NT2/D1 (cell line): ENCODE data around the gene REPIN1.

ENCODE experiments used
- DNase-seq: peaks from one replicate; pipeline ENCODE4 v3.0.0-alpha.2; 2011; ENCODE audit warnings: low read depth, low spot score
- H3K27me3 ChIP-seq: 2 replicates; pipeline ENCODE4 v1.6.0; 2011; ENCODE audit warnings: mild to moderate bottlenecking; ENCODE audit not compliant: insufficient read length, insufficient read depth
- H3K36me3 ChIP-seq: 2 replicates; pipeline ENCODE4 v1.6.1; 2011; ENCODE audit warnings: mild to moderate bottlenecking, low read length, mixed read lengths; ENCODE audit not compliant: insufficient read depth, insufficient read length
- H3K4me1 ChIP-seq: 2 replicates; pipeline ENCODE4 v1.5.1; 2011; ENCODE audit not compliant: insufficient read depth, insufficient read length
- H3K4me3 ChIP-seq: 2 replicates; pipeline ENCODE4 v1.5.1; 2011; ENCODE audit warnings: low read depth; ENCODE audit not compliant: insufficient read length
- H3K9ac ChIP-seq: 2 replicates; pipeline ENCODE4 v1.6.0; 2011; ENCODE audit warnings: low read depth; ENCODE audit not compliant: insufficient read length
- H3K9me3 ChIP-seq: 2 replicates; pipeline ENCODE4 v1.5.1; 2011; ENCODE audit warnings: mild to moderate bottlenecking, low read length; ENCODE audit not compliant: insufficient read depth
- SUZ12 ChIP-seq: IDR thresholded peaks from 2 replicates; pipeline ENCODE4 v1.6.1; 2011; ENCODE audit not compliant: insufficient read length, insufficient read depth; ENCODE audit errors: extremely low read depth
- YY1 ChIP-seq: IDR thresholded peaks from 2 replicates; pipeline ENCODE4 v1.6.1; 2011; ENCODE audit not compliant: insufficient read length, insufficient read depth
- ZNF274 ChIP-seq: IDR thresholded peaks from 2 replicates; pipeline ENCODE4 v1.6.1; 2011; ENCODE audit warnings: mild to moderate bottlenecking, low read depth, low read length

The REPIN1 gene

DNA sequence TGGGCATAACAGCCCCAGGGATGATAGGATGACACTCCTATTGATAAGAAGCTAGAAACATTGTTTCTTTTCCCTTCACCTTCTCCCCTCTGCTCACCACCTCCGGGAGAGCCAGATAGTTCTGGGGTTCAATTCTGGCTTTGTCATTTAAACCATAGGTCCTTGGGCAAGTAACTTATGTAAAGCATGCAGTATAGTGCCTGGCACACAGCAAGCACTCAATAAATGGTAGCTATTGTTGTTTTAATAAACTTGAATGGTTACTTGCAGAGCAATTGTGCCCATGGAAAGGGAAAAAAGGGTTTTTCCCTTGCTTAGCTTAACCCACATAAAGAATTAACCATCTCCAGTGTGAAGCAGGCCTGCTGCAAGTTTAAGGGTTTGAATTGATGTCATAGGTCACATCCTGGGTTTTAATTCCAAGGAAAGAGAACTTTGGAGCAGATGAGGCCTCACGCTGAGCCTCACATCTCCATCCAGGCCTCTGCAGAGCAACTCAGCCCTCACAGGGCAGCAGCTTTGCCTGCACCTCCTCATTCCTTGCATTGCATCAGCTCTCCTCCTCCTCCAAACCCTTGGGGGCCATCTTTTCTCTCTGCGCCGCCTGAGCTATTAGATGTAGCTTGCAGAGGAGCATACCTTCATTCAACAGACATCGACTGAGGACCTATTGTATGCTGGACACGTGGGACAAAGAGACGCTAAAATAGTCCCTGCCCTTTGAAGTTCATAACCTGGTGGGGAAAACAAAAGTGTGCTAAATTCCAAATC is 33.4 kb downstream of the REPIN1 start:
- H3K4me3 ChIP-seq = no peak overlapping the region

GRCh38 chr7:150402671-150403321 is 34.2 kb downstream of the REPIN1 start:
- Histone ChIP-seq H3K27me3 (no peaks in the 10 kb centered on the region), H3K9me3 (no peaks in the 10 kb centered on the region), H3K4me1 (peaks cover 32% of the 10 kb centered on the region), H3K36me3 (peaks cover 6% of the 10 kb centered on the region), H3K9ac (peak overlapping the region; percentile 70), H3K4me3 (no peak overlapping the region)
- TF ChIP-seq SUZ12 (no peak), ZNF274 (no peak), YY1 (no peak)
- DNase-seq = no peak

More for the DNA sequence above, 33.4 kb downstream of the REPIN1 start:
- TF ChIP-seq YY1 = peak; percentile 36
- no peak for TF ChIP-seq SUZ12
- Histone ChIP-seq H3K9me3 (no peaks in the 10 kb centered on the region), H3K4me1 (peaks cover 31% of the 10 kb centered on the region), H3K9ac (peak overlapping the region; percentile 70), H3K27me3 (no peaks in the 10 kb centered on the region), H3K36me3 (peaks cover 12% of the 10 kb centered on the region)
- DNase-seq = peak; percentile 97

DNA sequence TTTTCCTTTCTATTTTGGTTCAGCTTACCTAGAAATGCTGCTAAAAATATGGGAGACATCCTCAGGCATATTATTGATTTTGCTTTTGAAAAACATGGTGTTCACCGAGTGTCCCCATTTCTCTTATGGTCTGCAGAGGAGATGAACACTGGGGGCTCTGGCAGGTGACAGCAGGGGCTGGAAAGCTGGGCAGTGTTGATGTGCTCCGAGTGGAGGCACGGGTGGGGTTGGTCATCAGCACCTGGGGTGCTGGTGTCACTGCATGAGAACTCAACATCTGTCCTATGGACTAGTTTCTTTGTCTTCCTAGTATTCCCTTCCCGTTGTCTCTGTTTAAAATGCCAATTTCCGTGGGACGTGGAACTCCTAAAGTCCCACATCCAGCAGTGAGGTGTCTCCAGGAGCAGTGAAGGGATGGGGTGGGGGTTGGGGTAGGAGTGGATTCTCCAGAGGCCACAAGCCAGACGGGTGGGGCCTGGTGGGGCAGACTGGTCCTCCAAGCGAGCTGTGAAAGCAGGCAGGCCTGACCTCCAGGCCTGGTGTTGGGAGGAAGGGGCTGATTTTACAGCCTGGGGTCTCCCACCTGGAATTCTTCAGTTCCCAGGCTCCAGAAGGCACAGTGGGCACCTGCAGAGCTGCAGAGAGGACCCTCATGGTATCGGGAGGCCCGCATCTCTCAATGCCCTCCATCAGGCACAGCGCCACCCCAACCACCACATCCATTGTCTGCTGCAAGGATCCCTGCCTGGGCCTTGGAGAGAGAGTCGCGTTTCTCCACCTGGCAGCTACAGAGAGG is 35.0 kb downstream of the REPIN1 start:
- no peak overlapping the region for H3K4me3 ChIP-seq
- H3K36me3 ChIP-seq = no peaks in the 10 kb centered on the region
- H3K27me3 ChIP-seq = no peaks in the 10 kb centered on the region
- peak overlapping the region; percentile 94 for H3K9ac ChIP-seq
- DNase-seq = no peak
- TF ChIP-seq YY1 (no peak), ZNF274 (no peak), SUZ12 (no peak)
- no peaks in the 10 kb centered on the region for H3K9me3 ChIP-seq
- peaks cover 29% of the 10 kb centered on the region for H3K4me1 ChIP-seq

GRCh38 chr7:150404172-150404804 is 35.7 kb downstream of the REPIN1 start:
- TF ChIP-seq YY1 (no peak), SUZ12 (no peak), ZNF274 (no peak)
- H3K9me3 ChIP-seq = no peaks in the 10 kb centered on the region
- no peak for DNase-seq
- peaks cover 24% of the 10 kb centered on the region for H3K4me1 ChIP-seq
- H3K27me3 ChIP-seq = no peaks in the 10 kb centered on the region
- no peaks in the 10 kb centered on the region for H3K36me3 ChIP-seq
- H3K9ac ChIP-seq = peak overlapping the region; percentile 94
- H3K4me3 ChIP-seq = peak overlapping the region; percentile 65

GRCh38 chr7:150404805-150405583 is 36.4 kb downstream of the REPIN1 start:
- peaks cover 24% of the 10 kb centered on the region for H3K4me1 ChIP-seq
- DNase-seq = peak; percentile 81
- TF ChIP-seq ZNF274 (no peak), YY1 (peak; percentile 30), SUZ12 (no peak)
- H3K36me3 ChIP-seq = peaks cover 4% of the 10 kb centered on the region
- H3K4me3 ChIP-seq = peak overlapping the region; percentile 68
- H3K27me3 ChIP-seq = no peaks in the 10 kb centered on the region
- H3K9ac ChIP-seq = peak overlapping the region; percentile 94
- H3K9me3 ChIP-seq = no peaks in the 10 kb centered on the region

DNA sequence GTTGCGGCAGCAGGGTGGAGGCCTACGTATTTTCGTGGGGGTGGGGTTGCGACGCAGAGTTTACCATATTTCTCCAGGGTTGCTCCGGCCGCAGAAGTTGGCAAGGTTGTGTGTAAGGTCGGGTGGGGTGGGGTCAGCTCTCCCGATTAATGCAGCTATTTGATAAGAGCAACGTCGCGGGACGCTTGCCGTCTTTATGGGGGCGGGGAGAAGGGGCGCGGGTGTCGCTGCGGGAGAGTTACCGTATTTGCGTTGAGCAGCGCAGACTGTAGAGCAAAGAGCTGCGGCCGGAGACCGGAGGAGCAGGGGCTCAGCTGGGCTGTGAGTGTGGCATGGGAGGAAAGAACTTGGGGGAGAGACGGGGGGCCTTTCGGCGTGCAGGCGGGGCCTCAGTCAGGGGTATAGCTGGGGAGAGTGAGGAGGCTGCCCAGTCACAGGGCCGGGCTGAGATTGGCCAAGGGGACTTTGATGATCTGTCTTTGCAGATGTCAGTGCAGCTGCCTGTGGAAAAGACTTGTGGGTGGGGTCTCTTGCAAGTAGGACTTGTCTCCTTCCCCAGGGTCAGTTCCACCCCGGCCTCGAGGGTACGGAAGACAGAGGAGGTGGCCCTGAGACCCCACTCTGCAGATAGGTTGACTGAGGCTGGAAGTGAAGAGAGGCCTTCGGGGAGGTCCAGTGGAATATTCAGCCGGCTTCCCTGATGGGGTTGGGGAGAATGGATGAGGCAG is 37.1 kb downstream of the REPIN1 start:
- TF ChIP-seq YY1 (no peak), SUZ12 (no peak), ZNF274 (no peak)
- Histone ChIP-seq H3K36me3 (peaks cover 12% of the 10 kb centered on the region), H3K27me3 (no peaks in the 10 kb centered on the region), H3K9me3 (no peaks in the 10 kb centered on the region), H3K4me3 (peak overlapping the region; percentile 68), H3K9ac (peak overlapping the region; percentile 81), H3K4me1 (peaks cover 21% of the 10 kb centered on the region)
- DNase-seq = no peak
